PC-3 (cell line): ENCODE results near the gene DUSP28. TPM values are rescaled to one million over a fixed set of nuclear protein-coding genes. Genes with fewer than 3 reads are reported as not detected.

ENCODE experiments used
- ATAC-seq: fragments of 200-7000 bp; cut with Tn5 transposase; 2 replicates; pipeline ENCODE4 v1.9.1; 2020; ENCODE audit warnings: mild to moderate bottlenecking, moderate library complexity
- BruUV-seq: library from RNA; stranded (reverse); fragments of 400-500 nt; replicated peaks from 2 replicates; lab custom pipeline; 2021; lab: Mats Ljungman, UMichigan
- CTCF ChIA-PET: fragments of 300-600 bp; sonication (Branson Sonifier 250); formaldehyde crosslinking; loops from one replicate; lab custom pipeline; 2022; ENCODE audit warnings: antibody characterized with exemption; lab: Charles Lee
- POLR2A ChIA-PET: fragments of 300-600 bp; sonication (Branson Sonifier 250); formaldehyde crosslinking; loops from one replicate; lab custom pipeline; 2022; ENCODE audit warnings: antibody characterized with exemption; ENCODE audit not compliant: unreplicated experiment; lab: Charles Lee
- DNase-seq: peaks from one replicate; pipeline ENCODE4 v3.0.0-alpha.2; 2015
- H2AFZ ChIP-seq: fragments of 300-600 bp; sonication (generic); 2 replicates; pipeline ENCODE4 v1.6.0; 2016; ENCODE audit warnings: antibody characterized with exemption, low read length
- H3F3A ChIP-seq: fragments of 300-600 bp; sonication (generic); one replicate; pipeline ENCODE4 v1.6.0; 2017; ENCODE audit warnings: antibody characterized with exemption, low read length, control low read depth, mild to moderate bottlenecking; ENCODE audit not compliant: unreplicated experiment
- H3K27ac ChIP-seq: fragments of 300-600 bp; sonication (generic); 2 replicates; pipeline ENCODE4 v1.5.1; 2016; ENCODE audit warnings: mild to moderate bottlenecking, low read length
- H3K27me3 ChIP-seq: fragments of 300-600 bp; sonication (generic); 2 replicates; pipeline ENCODE4 v1.6.1; 2016; ENCODE audit warnings: low read length, mixed read lengths
- H3K36me3 ChIP-seq: fragments of 300-600 bp; sonication (generic); 2 replicates; pipeline ENCODE4 v1.6.1; 2016; ENCODE audit warnings: low read depth, mixed run types, low read length, mixed read lengths
- H3K4me1 ChIP-seq: fragments of 300-600 bp; sonication (generic); 2 replicates; pipeline ENCODE4 v1.5.1; 2016; ENCODE audit warnings: low read length; ENCODE audit not compliant: insufficient read depth
- H3K4me2 ChIP-seq: fragments of 300-600 bp; sonication (generic); 2 replicates; pipeline ENCODE4 v1.6.0; 2016; ENCODE audit warnings: low read length
- H3K4me3 ChIP-seq: fragments of 300-600 bp; sonication (generic); 2 replicates; pipeline ENCODE4 v1.5.1; 2016; ENCODE audit warnings: mild to moderate bottlenecking, low read length, mixed read lengths
- H3K79me2 ChIP-seq: fragments of 300-600 bp; sonication (generic); 2 replicates; pipeline ENCODE4 v1.6.1; 2017; ENCODE audit warnings: low read length, mixed read lengths
- H3K9ac ChIP-seq: fragments of 300-600 bp; sonication (generic); 2 replicates; pipeline ENCODE4 v1.6.0; 2016; ENCODE audit warnings: mild to moderate bottlenecking, low read length
- H3K9me2 ChIP-seq: fragments of 300-600 bp; sonication (generic); replicated peaks from 2 replicates; pipeline ENCODE4 v1.6.1; 2016; ENCODE audit warnings: mixed run types, low read length, mixed read lengths
- H3K9me3 ChIP-seq: fragments of 300-600 bp; sonication (generic); 2 replicates; pipeline ENCODE4 v1.6.1; 2016; ENCODE audit warnings: low read length, mixed read lengths
- H4K20me1 ChIP-seq: fragments of 300-600 bp; sonication (generic); 2 replicates; pipeline ENCODE4 v1.6.1; 2016; ENCODE audit warnings: low read length, mixed read lengths
- CTCF ChIP-seq: fragments of 300-600 bp; sonication (generic); conservative IDR thresholded peaks from 2 replicates; pipeline ENCODE4 v1.5.1; 2017; ENCODE audit warnings: antibody characterized with exemption, low read depth, mild to moderate bottlenecking, low read length
- EZH2 ChIP-seq: fragments of 300-600 bp; sonication (generic); IDR thresholded peaks from one replicate; pipeline ENCODE4 v1.6.1; 2017; ENCODE audit warnings: antibody characterized with exemption, mild to moderate bottlenecking, low read length; ENCODE audit not compliant: unreplicated experiment
- EZH2phosphoT487 ChIP-seq: fragments of 300-600 bp; sonication (generic); IDR thresholded peaks from 2 replicates; pipeline ENCODE4 v1.6.1; 2018; ENCODE audit warnings: mild to moderate bottlenecking, antibody characterized with exemption, low read length, borderline replicate concordance
- intact Hi-C: fragments of 100-400 bp; cut with micrococcal nuclease; formaldehyde crosslinking; loops from 2 replicates; pipeline ENCODE4 v1.9.0; 2023
- total RNA-seq: library from RNA; depleted of rRNA; stranded (reverse); fragments of >200 nt; gene quantifications from 2 replicates; pipeline ENCODE4 v1.2.3, GENCODE V29; 2014

DUSP28 gene
- total RNA-seq, 1 experiment from 2014 or later = 8.3 TPM

- no peaks in the 10 kb centered on the region for H3K9me3 ChIP-seq
- BruUV-seq = no TSS peak
- no peak overlapping the region for H2AFZ ChIP-seq
- no peaks in the 10 kb centered on the region for H3K27me3 ChIP-seq
- intact Hi-C loops = no loop called here
- peaks cover 21% of the 10 kb centered on the region for H3K79me2 ChIP-seq
- H3K9me2 ChIP-seq = no peaks in the 10 kb centered on the region
- ChIA-PET POLR2A (no interaction called here), CTCF (no interaction called here)
- DNase-seq (no peak), ATAC-seq (no peak)
- H3K36me3 ChIP-seq = no peaks in the 10 kb centered on the region
- no peaks in the 10 kb centered on the region for H4K20me1 ChIP-seq
- no peak overlapping the region for H3K27ac ChIP-seq
- no peaks in the 10 kb centered on the region for H3K4me1 ChIP-seq
- H3K4me2 ChIP-seq = no peak overlapping the region
- no peak overlapping the region for H3K9ac ChIP-seq
- no peak overlapping the region for H3K4me3 ChIP-seq
- no peak for TF ChIP-seq EZH2phosphoT487
- TF ChIP-seq EZH2 = no peak
- peak; percentile 43; the same call in 1 of the 2 replicates for TF ChIP-seq CTCF
- no peaks in the 10 kb centered on the region for H3F3A ChIP-seq
Measured at GRCh38 chr2:240595381-240596079, 35.4 kb downstream of the DUSP28 start.

GRCh38 chr2:240596080-240596460 is 35.9 kb downstream of the DUSP28 start:
- no peak overlapping the region for H3K4me3 ChIP-seq
- ATAC-seq = no peak
- H3K79me2 ChIP-seq = peaks cover 17% of the 10 kb centered on the region
- H3K36me3 ChIP-seq = no peaks in the 10 kb centered on the region
- no TSS peak for BruUV-seq
- no peaks in the 10 kb centered on the region for H3K4me1 ChIP-seq
- no peaks in the 10 kb centered on the region for H3F3A ChIP-seq
- no peak overlapping the region for H3K9ac ChIP-seq
- H3K27ac ChIP-seq = no peak overlapping the region
- H3K27me3 ChIP-seq = no peaks in the 10 kb centered on the region
- H3K9me2 ChIP-seq = no peaks in the 10 kb centered on the region
- no peak for DNase-seq
- ChIA-PET CTCF (no interaction called here), POLR2A (no interaction called here)
- no peak overlapping the region for H2AFZ ChIP-seq
- TF ChIP-seq EZH2 = no peak
- no peak for TF ChIP-seq CTCF
- TF ChIP-seq EZH2phosphoT487 = no peak
- no peak overlapping the region for H3K4me2 ChIP-seq
- intact Hi-C loops = no loop called here
- H3K9me3 ChIP-seq = no peaks in the 10 kb centered on the region
- H4K20me1 ChIP-seq = no peaks in the 10 kb centered on the region

- H4K20me1 ChIP-seq = no peaks in the 10 kb centered on the region
- no TSS peak for BruUV-seq
- H3K36me3 ChIP-seq = no peaks in the 10 kb centered on the region
- no peak for DNase-seq
- ATAC-seq = no peak
- no peaks in the 10 kb centered on the region for H3K9me2 ChIP-seq
- TF ChIP-seq EZH2phosphoT487 = no peak
- TF ChIP-seq EZH2 = no peak
- no peak for TF ChIP-seq CTCF
- H3K9me3 ChIP-seq = no peaks in the 10 kb centered on the region
- H3K27me3 ChIP-seq = no peaks in the 10 kb centered on the region
- intact Hi-C loops = no loop called here
- no peaks in the 10 kb centered on the region for H3F3A ChIP-seq
- POLR2A ChIA-PET = no interaction called here
- H3K4me2 ChIP-seq = no peak overlapping the region
- no peak overlapping the region for H3K9ac ChIP-seq
- H3K27ac ChIP-seq = no peak overlapping the region
- H3K79me2 ChIP-seq = peaks cover 12% of the 10 kb centered on the region; the same call in 1 of the 2 replicates
- no peak overlapping the region for H3K4me3 ChIP-seq
- H3K4me1 ChIP-seq = no peaks in the 10 kb centered on the region
- CTCF ChIA-PET = no interaction called here
- H2AFZ ChIP-seq = no peak overlapping the region
Measured at GRCh38 chr2:240596491-240596931, 36.4 kb downstream of the DUSP28 start.
